ENCODE results near the gene ATP2A1.
"Not testable (repeated sequence)": the region's sequence is repeated elsewhere in the genome, so short reads cannot be mapped to it uniquely, and the experiment has no call there.

Gene ATP2A1

DNA sequence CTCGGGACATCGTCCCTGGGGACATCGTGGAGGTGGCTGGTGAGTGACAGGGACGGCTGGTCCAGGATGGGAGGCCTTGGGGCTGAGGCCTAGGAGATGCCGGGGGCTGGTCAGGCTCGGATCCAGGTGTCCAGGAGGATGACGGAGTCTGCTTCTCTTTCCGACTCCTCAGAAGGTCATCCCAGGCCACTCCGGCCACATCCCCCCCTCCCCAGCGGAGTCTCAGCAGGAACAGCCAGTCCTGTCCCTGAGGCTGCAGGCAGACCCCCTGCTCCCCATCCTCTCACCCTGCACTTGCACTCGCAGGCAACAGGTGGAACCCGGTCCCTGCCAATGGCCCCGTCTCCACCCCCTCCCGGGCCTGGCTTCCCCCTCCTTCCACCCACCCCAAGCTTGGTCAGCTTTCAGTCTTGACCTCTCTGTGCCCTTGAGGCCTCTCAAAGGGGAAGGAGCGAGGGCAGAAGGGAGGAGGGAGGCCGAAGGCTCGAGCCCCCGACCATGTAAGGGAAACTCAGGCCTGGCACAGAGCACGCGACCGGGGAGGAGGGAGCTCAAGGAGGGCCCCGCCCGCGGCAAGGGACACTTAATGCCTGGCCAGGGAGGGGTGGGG lies 4.4 kb downstream of the ATP2A1 start:
- DNase-seq (ENCODE audit: low spot score), result no peak

DNA sequence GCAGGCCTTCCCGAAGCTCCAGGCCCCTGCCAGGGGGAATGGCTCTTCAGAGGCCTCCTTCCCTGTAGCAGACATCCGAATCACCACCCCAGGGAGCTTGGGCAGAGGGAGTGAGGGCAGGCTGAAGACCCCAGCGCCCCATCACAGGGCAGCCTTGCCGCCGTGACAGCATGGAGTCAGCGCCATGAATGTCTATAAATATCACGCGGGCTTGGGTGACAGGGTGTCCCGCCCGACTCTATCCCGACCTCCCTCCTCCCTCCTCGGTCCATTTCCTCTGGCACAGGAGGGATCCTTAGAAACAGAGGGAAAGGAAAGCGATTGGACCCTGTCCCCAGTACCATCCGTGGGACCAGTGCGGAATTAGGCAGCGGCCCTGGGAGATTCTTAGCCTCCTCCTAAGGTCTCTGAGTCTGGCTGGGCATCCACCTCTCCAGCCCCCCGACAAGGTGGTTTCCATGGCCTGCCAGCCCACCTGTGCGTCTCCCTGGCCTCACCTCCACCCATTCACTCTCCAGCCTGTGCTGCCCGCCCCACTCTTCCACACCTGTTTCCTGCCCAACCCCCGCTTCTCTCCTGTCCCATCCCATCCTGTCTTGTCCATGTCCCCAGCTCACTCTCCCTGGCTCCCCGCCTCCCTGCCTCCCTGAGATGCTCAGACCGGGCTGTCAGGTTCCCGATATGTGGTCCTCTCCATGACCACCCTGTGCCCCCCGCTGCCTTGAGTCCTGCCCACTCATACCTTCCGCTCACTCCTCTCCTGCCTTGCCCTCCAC lies 5.1 kb downstream of the ATP2A1 start:
- no peak for DNase-seq (ENCODE audit: low spot score)

GRCh38 chr16:28884045-28884444 lies 5.8 kb downstream of the ATP2A1 start:
- DNase-seq (ENCODE audit: low spot score), result no peak

- no peak for DNase-seq (ENCODE audit: low spot score)
Observed at GRCh38 chr16:28886945-28887344, 8.7 kb downstream of the ATP2A1 start.

DNA sequence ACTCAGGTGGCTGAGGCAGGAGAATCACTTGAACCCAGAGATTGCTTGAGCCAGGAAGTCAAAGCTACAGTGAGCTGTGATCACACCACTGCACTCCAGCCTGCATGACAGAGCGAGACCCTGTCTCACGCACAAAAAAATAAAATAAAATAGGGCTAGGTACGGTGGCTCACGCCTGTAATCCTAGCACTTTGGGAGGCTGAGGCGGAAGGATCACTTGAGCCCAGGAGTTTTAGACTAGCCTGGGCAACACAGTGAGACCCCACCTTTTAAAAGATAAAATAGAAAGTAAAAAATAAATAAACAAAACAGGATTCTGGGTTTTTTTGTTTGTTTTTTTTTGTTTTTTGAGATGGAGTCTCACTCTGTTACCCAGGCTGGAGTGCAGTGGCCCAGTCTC lies 12.1 kb downstream of the ATP2A1 start:
- not testable (repeated sequence) for DNase-seq (ENCODE audit: low spot score)

DNA sequence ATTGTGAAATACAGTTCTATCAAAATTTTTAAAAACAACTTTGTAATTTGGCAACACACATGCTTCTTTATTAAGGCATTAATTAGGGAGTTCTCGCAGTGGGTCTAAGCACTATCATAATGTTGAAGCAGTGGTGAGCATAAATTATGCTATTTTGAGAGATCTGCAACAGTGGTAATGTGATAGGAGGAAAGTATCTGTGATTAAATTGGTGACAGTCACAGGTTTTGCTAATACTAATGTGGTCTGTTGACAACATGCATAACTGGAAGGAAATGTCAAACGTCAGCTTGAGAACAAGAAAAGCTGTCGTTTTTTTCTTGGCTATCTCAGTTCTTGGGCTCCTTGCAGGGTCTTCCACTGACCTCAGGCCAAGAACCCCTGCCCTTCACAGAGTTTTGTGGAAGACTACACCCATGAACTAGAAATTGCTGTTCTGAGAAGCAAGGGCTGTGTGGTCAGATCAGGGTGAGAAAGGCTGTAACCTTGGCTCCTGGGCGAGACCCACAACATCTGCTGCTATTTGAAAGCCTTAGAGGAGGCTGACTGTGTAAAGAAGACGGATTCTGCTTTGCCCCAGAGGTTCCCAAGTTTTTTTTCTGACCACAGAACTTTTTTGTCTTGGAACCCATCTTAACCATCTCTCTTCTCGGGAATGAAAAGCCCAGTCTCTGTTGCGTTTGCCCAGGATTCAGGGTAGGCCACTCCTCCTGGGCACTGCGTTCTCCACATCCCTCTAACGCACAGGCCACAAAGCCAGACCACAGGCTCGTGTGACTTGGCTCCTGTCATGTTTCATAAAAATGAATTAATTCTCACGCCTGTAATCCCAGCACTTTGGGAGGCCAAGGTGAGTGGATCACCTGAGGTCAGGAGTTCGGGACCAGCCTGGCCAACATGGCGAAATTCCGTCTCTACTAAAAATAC lies 13.9 kb downstream of the ATP2A1 start:
- no peak for DNase-seq (ENCODE audit: low spot score)

GRCh38 chr16:28893291-28893690 lies 15.0 kb downstream of the ATP2A1 start:
- DNase-seq (ENCODE audit: low spot score), result no peak

DNA sequence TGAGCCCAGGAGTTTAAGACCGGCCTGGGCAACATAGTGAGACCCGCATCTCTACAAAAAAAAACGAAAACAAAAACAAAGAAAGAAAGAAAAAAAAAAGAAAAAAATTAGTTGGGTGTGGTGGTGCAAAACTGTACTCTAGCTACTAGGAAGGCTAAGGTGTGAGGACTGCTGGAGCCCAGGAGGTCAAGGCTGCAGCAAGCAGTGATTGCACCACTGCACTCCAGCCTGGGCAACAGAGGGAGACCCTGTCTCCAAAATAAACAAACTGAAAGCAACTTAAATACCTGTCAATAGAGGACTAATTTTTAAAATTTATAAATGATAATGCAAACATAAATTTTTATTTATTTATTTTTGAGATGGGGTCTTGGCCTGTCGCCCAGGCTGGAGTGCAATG lies 17.3 kb downstream of the ATP2A1 start:
- DNase-seq (ENCODE audit: low spot score), result no peak

DNA sequence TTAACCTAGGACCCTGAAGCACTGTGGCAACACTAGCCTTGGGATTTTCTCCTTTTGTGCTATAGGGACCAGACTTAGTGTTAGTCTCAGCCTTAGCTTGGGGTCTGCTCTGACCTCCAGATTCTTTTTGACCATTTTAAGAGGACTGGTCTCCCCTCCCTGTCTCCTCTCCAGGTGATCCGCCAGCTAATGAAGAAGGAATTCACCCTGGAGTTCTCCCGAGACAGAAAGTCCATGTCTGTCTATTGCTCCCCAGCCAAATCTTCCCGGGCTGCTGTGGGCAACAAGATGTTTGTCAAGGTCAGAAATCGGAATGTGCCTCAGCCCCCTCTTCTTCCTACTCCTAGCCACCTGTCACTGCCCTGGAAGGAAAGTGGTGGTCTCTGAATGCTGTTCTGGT lies 19.5 kb downstream of the ATP2A1 start:
- DNase-seq (ENCODE audit: low spot score), result no peak

GRCh38 chr16:28898266-28898665 lies 20.0 kb downstream of the ATP2A1 start:
- no peak for DNase-seq (ENCODE audit: low spot score)

- no peak for DNase-seq (ENCODE audit: low spot score)
Observed at GRCh38 chr16:28898942-28899341, 20.7 kb downstream of the ATP2A1 start.

- DNase-seq (ENCODE audit: low spot score), result no peak
Observed at GRCh38 chr16:28899882-28900590, 21.7 kb downstream of the ATP2A1 start.

GRCh38 chr16:28900601-28901000 lies 22.3 kb downstream of the ATP2A1 start:
- DNase-seq (ENCODE audit: low spot score), result no peak

GRCh38 chr16:28901862-28902261 lies 23.6 kb downstream of the ATP2A1 start:
- DNase-seq (ENCODE audit: low spot score), result no peak

- DNase-seq (ENCODE audit: low spot score), result no peak
Observed at GRCh38 chr16:28902909-28903308, 24.6 kb downstream of the ATP2A1 start.

- DNase-seq (ENCODE audit: low spot score), result no peak
Observed at GRCh38 chr16:28903344-28904042, 25.2 kb downstream of the ATP2A1 start.

DNA sequence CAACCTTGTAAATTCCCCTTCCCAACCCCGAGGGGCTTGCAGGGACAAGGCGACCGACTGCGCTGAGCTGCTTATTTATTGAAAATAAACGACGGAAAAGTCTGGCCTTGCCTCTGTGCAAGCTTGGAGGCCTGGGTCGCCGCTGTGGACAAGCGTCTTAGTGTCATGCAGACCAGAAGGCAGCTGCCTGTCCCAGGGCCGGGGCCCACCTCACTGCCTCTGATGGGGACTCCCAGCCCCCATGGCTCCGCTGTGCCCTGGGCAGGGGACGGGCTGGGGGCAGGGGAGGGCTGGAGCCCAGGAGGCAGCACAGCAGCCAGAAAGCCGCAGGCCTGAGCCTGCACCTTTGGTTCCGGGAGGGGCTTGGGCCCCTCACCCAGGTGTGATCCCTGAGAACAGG lies 26.1 kb downstream of the ATP2A1 start:
- no peak for DNase-seq (ENCODE audit: low spot score)

- DNase-seq (ENCODE audit: low spot score), result no peak
Observed at GRCh38 chr16:28904828-28905227, 26.5 kb downstream of the ATP2A1 start.

DNA sequence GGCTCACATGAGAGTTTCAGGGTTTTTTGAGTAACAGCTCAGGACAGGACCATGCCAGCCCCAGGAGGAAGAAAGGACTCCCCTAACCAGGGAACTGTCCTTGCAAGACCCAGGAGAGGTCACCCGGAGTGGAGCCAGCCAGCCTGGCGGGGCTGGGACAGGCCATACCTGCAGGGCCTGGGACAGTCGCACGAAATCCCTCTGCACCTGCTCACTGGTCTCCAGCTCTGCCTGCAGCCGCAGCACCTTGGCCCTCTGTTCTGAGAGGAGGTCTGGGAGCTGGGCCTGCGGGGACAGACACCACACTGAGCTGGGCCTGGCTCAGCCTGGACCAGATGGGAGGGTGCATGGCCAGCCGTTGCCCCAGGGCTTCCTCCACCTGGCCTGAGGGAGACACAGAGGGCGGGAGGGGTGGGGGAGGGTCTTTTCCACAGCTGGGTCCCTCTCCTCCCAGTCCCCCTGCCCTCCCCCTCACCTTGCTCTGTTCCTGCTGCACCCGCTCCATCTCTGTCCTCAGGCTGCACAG lies 27.0 kb downstream of the ATP2A1 start:
- DNase-seq (ENCODE audit: low spot score), result no peak

DNA sequence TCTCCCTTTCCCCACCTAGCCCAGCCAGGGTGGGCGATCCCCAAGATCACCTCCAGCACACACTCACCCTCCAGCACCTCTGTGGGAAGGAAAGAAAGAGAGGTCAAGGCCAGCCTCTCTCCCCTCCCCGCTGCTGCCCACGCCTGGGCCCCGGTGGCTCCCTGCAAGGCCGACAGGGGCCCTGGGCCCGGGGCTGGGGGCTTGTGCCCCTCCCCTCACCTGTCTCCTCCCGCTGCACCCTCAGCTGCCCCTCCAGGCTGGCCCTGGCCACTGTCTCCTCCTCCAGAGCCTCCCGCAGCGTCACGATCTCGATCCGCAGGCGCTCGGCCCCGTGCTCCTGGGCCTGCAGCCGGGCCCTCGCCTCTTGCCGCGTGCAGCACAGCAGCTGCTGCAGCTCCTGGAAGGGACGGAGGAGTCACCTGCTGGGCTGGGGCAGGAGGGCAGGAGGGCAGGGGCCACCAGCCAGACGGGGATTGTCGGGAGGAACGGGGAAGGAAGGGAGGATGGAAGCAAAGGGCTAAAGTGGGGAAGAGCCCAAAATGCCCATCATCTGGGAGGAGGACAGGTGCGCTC lies 27.6 kb downstream of the ATP2A1 start:
- DNase-seq (ENCODE audit: low spot score), result no peak
